A549 (cell line): ENCODE data around the gene INO80D. TPM values are rescaled to one million over a fixed set of nuclear protein-coding genes. Genes with fewer than 3 reads are reported as not detected.

Source experiments
- ATAC-seq, 2 experiments: fragments of 200-7000 bp in 1 of 2; fragments of >200 bp in 1 of 2; cut with Nextera tagmentation in 1 of 2; cut with Tn5 transposase in 1 of 2; 3 replicates each; pipeline versions ENCODE4 v1.8.0 to v1.9.1; 2018 to 2020; ENCODE audit warnings: mild to moderate bottlenecking in 1 of 2, moderate library complexity in 1 of 2
- CTCF ChIA-PET: fragments of 300-600 bp; sonication (Branson Sonifier 250); formaldehyde crosslinking; extraction: SDS; loops from one replicate; lab custom pipeline; 2021; ENCODE audit warnings: antibody characterized with exemption, inconsistent platforms; lab: Yijun Ruan, JAX
- POLR2A ChIA-PET: fragments of 350-600 bp; formaldehyde crosslinking; extraction: SDS; loops from one replicate; lab custom pipeline; 2021; ENCODE audit warnings: antibody characterized with exemption, inconsistent platforms; lab: Yijun Ruan, JAX
- DNase-seq, 2 experiments: peaks; one replicate each; pipeline versions ENCODE4 v3.0.0 to v3.0.0-alpha.2; 2011 to 2016; ENCODE audit warnings: low read depth in 1 of 2, low spot score in 1 of 2
- FAIRE-seq: peaks from 2 replicates; lab custom pipeline; 2011; peaks lifted over from hg19 to GRCh38; lab: Jason Lieb, UNC
- H3K27ac ChIP-seq, 2 experiments: fragments of >200 bp; sonication (Bioruptor Twin); formaldehyde crosslinking; 3 replicates each; pipeline ENCODE4 v1.5.1; 2016 to 2017
- H3K4me1 ChIP-seq: fragments of >200 bp; sonication (Bioruptor Twin); formaldehyde crosslinking; 3 replicates; pipeline ENCODE4 v1.6.1; 2016
- H3K4me2 ChIP-seq: fragments of >200 bp; sonication (Bioruptor Twin); formaldehyde crosslinking; 3 replicates; pipeline ENCODE4 v1.6.1; 2016
- H3K4me3 ChIP-seq: fragments of >200 bp; sonication (Bioruptor Twin); formaldehyde crosslinking; 3 replicates; pipeline ENCODE4 v1.5.1; 2016
- H3K9me3 ChIP-seq: fragments of >200 bp; sonication (Bioruptor Twin); formaldehyde crosslinking; 3 replicates; pipeline ENCODE4 v1.6.1; 2016
- CHD2 ChIP-seq: fragments of 150-350 bp; IDR thresholded peaks from 2 replicates; pipeline ENCODE4 v1.6.1; 2014; ENCODE audit warnings: low read length; ENCODE audit not compliant: partially characterized antibody
- EHF ChIP-seq: fragments of 250-450 bp; sonication (Bioruptor Pico); IDR thresholded peaks from 2 replicates; pipeline ENCODE4 v1.5.0; 2020; ENCODE audit warnings: mild to moderate bottlenecking
- FOSL2 ChIP-seq, 2 experiments: fragments of 450-650 bp in 1 of 2; fragments of >200 bp in 1 of 2; sonication (Bioruptor Twin) in 1 of 2; formaldehyde crosslinking; IDR thresholded peaks; 2 replicates each; pipeline versions ENCODE4 v1.5.0 to v1.6.1; 2016 to 2020; ENCODE audit warnings: mild to moderate bottlenecking in 1 of 2, moderate library complexity in 1 of 2
- HDAC2 ChIP-seq: fragments of 200-600 bp; sonication (generic); IDR thresholded peaks from 2 replicates; pipeline ENCODE4 v1.6.1; 2016
- HEYL ChIP-seq: fragments of 250-450 bp; sonication (Bioruptor Pico); IDR thresholded peaks from 2 replicates; pipeline ENCODE4 v1.8.0; 2021; ENCODE audit warnings: mild to moderate bottlenecking, moderate library complexity
- HOXA7 ChIP-seq: fragments of 250-450 bp; sonication (Bioruptor Pico); IDR thresholded peaks from 2 replicates; pipeline ENCODE4 v1.5.0; 2020; ENCODE audit warnings: mild to moderate bottlenecking, moderate library complexity
- HOXB5 ChIP-seq: fragments of 250-450 bp; sonication (Bioruptor Pico); IDR thresholded peaks from 2 replicates; pipeline ENCODE4 v1.5.0; 2020; ENCODE audit warnings: mild to moderate bottlenecking, moderate library complexity
- JUN ChIP-seq, 2 experiments: fragments of >200 bp; sonication (Bioruptor Twin); formaldehyde crosslinking; IDR thresholded peaks; 2 replicates in 1 of 2; 3 replicates in 1 of 2; pipeline ENCODE4 v1.6.1; 2016 to 2017
- KDM1A ChIP-seq: fragments of 200-600 bp; sonication (generic); IDR thresholded peaks from 2 replicates; pipeline ENCODE4 v1.6.1; 2016; ENCODE audit warnings: low read depth, mild to moderate bottlenecking
- MAFK ChIP-seq: fragments of 450-650 bp; IDR thresholded peaks from 2 replicates; pipeline ENCODE4 v1.6.1; 2014; ENCODE audit not compliant: partially characterized antibody
- RAD21 ChIP-seq, 2 experiments: fragments of >200 bp in 1 of 2; sonication (Bioruptor Twin) in 1 of 2; formaldehyde crosslinking in 1 of 2; IDR thresholded peaks in 1 of 2; conservative IDR thresholded peaks in 1 of 2; 2 replicates in 1 of 2; 3 replicates in 1 of 2; pipeline ENCODE4 v1.6.1; 2012 to 2018; ENCODE audit warnings: inconsistent platforms in 1 of 2
- RARB ChIP-seq: fragments of 250-450 bp; sonication (Bioruptor Pico); IDR thresholded peaks from 2 replicates; pipeline ENCODE4 v1.8.0; 2021; ENCODE audit warnings: mild to moderate bottlenecking, moderate library complexity
- RCOR1 ChIP-seq: fragments of 150-350 bp; IDR thresholded peaks from 2 replicates; pipeline ENCODE4 v1.6.1; 2014; ENCODE audit warnings: antibody characterized with exemption, low read length, low read depth
- TFCP2L1 ChIP-seq: fragments of 250-450 bp; sonication (Bioruptor Pico); IDR thresholded peaks from 2 replicates; pipeline ENCODE4 v1.5.0; 2021; ENCODE audit warnings: mild to moderate bottlenecking
- ZFP36 ChIP-seq: fragments of 450-650 bp; IDR thresholded peaks from 2 replicates; pipeline ENCODE4 v1.6.1; 2014; ENCODE audit warnings: borderline replicate concordance; ENCODE audit not compliant: partially characterized antibody
- WGBS: methylation state at CpG from one replicate; pipeline ENCODE4 v1.1.6; 2017; ENCODE audit errors: missing lambda C conversion rate; 5-methylcytosine and 5-hydroxymethylcytosine counted together
- polyA plus RNA-seq, 4 experiments: library from polyadenylated mRNA; depleted of rRNA in 3 of 4; stranded (reverse); fragments of >200 nt; fragmentation: RNase III in 1 of 4; extraction: RNeasy Plus Mini Kit Qiagen cat#74134 plus additional on column Dnase treatment in 1 of 4; gene quantifications; 2 replicates in 3 of 4; 3 replicates in 1 of 4; pipeline ENCODE4 v1.2.3, GENCODE V29; 2011 to 2017
- TF ChIP-seq, protein P1 (sequence below): fragments of >200 bp; sonication (Bioruptor Twin); formaldehyde crosslinking; IDR thresholded peaks from 2 replicates; pipeline ENCODE4 v1.6.1; 2016
- TF ChIP-seq, protein P2 (sequence below): fragments of 250-450 bp; sonication (Bioruptor Pico); IDR thresholded peaks from 2 replicates; pipeline ENCODE4 v1.5.0; 2021; ENCODE audit warnings: mild to moderate bottlenecking, moderate library complexity, borderline replicate concordance

INO80D gene
- polyA plus RNA-seq, 2 of the 4 experiments (the other 2 are of a cell fraction) = 1.4 to 5.0 TPM

- DNase-seq (no peak), ATAC-seq (no peak), FAIRE-seq (no peak)
- Histone ChIP-seq H3K9me3 (no peaks in the 10 kb centered on the region), H3K4me1 (no peaks in the 10 kb centered on the region), H3K4me2 (no peak overlapping the region), H3K4me3 (no peak overlapping the region), H3K27ac (no peak overlapping the region)
- ChIA-PET CTCF (interaction anchor here (1.1 kb wide), 1 partner anchor 9 kb away, joined by 4 read pairs; no protein-coding TSS in a partner anchor), POLR2A (no interaction called here)
- TF ChIP-seq JUN (IDR thresholded peaks at IDR 0.05) = no peak
- no peak for TF ChIP-seq HOXB5 (CRISPR knock-in tag)
- TF ChIP-seq RCOR1 = no peak
- TF ChIP-seq MAFK = no peak
- no peak for TF ChIP-seq RAD21 (conservative IDR thresholded peaks at IDR 0.05 in 1 of 2, IDR thresholded peaks at IDR 0.05 in 1 of 2)
- no peak for TF ChIP-seq RARB (CRISPR knock-in tag)
- TF ChIP-seq KDM1A = no peak
- 88% methylated on average over 9 of the region's 9 CpGs for WGBS
Measured at GRCh38 chr2:206098471-206098870, 12.5 kb upstream of the INO80D start.

- H3K9me3 ChIP-seq = no peaks in the 10 kb centered on the region
- ChIA-PET CTCF (interaction anchor here (0.9 to 2.4 kb wide), 4 partner anchors 8 to 12 kb away, joined by 3 to 9 read pairs (median 7); partner anchors contain the start of gene INO80D), POLR2A (no interaction called here)
- H3K4me1 ChIP-seq = no peaks in the 10 kb centered on the region
- FAIRE-seq = no peak
- DNase-seq = no peak
- no peak for ATAC-seq
- no peak overlapping the region for H3K4me2 ChIP-seq
- no peak overlapping the region for H3K27ac ChIP-seq
- TF ChIP-seq CHD2 = no peak
- no peak for TF ChIP-seq HOXB5 (CRISPR knock-in tag)
- H3K4me3 ChIP-seq = no peak overlapping the region
- WGBS = 75% methylated on average over 2 of the region's 2 CpGs
Measured at GRCh38 chr2:206096876-206097275, 10.9 kb upstream of the INO80D start.

GRCh38 chr2:206095536-206096332 is 9.8 kb upstream of the INO80D start:
- ATAC-seq = no peak
- 87% methylated on average over 3 of the region's 3 CpGs for WGBS
- Histone ChIP-seq H3K4me3 (no peak overlapping the region), H3K9me3 (no peaks in the 10 kb centered on the region), H3K27ac (no peak overlapping the region), H3K4me2 (no peak overlapping the region), H3K4me1 (no peaks in the 10 kb centered on the region)
- no peak for DNase-seq
- ChIA-PET CTCF (interaction anchor here (0.9 to 2.4 kb wide), 4 partner anchors 7 to 11 kb away, joined by 3 to 9 read pairs (median 7); partner anchors contain the start of gene INO80D), POLR2A (no interaction called here)
- TF ChIP-seq, protein P1, sequence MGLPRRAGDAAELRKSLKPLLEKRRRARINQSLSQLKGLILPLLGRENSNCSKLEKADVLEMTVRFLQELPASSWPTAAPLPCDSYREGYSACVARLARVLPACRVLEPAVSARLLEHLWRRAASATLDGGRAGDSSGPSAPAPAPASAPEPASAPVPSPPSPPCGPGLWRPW = no peak
- TF ChIP-seq HEYL (CRISPR knock-in tag) (no peak), ZFP36 (no peak), TFCP2L1 (CRISPR knock-in tag) (no peak), KDM1A (no peak), HOXA7 (CRISPR knock-in tag) (no peak), FOSL2 (IDR thresholded peaks at IDR 0.05) (no peak), FOSL2 (CRISPR knock-in tag; IDR thresholded peaks at IDR 0.05) (no peak), HDAC2 (no peak), JUN (IDR thresholded peaks at IDR 0.05) (no peak), EHF (CRISPR knock-in tag) (no peak)
- TF ChIP-seq, protein P2, sequence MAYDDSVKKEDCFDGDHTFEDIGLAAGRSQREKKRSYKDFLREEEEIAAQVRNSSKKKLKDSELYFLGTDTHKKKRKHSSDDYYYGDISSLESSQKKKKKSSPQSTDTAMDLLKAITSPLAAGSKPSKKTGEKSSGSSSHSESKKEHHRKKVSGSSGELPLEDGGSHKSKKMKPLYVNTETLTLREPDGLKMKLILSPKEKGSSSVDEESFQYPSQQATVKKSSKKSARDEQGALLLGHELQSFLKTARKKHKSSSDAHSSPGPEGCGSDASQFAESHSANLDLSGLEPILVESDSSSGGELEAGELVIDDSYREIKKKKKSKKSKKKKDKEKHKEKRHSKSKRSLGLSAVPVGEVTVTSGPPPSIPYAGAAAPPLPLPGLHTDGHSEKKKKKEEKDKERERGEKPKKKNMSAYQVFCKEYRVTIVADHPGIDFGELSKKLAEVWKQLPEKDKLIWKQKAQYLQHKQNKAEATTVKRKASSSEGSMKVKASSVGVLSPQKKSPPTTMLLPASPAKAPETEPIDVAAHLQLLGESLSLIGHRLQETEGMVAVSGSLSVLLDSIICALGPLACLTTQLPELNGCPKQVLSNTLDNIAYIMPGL (CRISPR knock-in tag) = no peak
- no peak for FAIRE-seq

DNA sequence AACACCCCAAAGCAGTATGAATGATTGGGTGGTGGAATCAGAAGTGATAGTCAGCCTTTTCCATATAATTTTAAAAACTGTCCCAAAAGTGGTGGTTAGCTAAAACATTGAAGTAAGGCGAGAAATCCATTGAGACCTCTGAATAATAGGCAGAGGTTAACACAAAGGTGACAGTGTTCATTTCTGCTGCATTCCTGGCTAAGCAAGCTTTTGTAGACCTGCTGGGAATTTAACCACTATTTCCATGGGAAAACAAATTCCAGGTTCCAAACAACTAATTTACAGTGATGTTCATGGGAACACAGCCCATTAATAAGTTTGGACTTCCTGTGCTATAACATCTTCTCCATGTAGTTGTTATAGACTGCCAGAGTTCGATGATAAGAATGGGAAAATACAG is 6.3 kb upstream of the INO80D start:
- Histone ChIP-seq H3K4me1 (0 out of 3 replicates have a peak, but pooled peaks cover 4% of the 10 kb centered on the region), H3K9me3 (no peaks in the 10 kb centered on the region), H3K4me2 (no peak overlapping the region), H3K4me3 (no peak overlapping the region), H3K27ac (no peak overlapping the region)
- DNase-seq (no peak), ATAC-seq (no peak), FAIRE-seq (no peak)
- ChIA-PET CTCF (interaction anchor here (1.3 kb wide), 1 partner anchor 14 kb away, joined by 4 read pairs; no protein-coding TSS in a partner anchor), POLR2A (no interaction called here)
- WGBS = 86% methylated on average over 2 of the region's 2 CpGs
- TF ChIP-seq JUN (IDR thresholded peaks at IDR 0.05) = no peak
